ENCODE data around the gene GCKR. TPM values are rescaled to one million over a fixed set of nuclear protein-coding genes. Genes with fewer than 3 reads are reported as not detected.
"Not testable (repeated sequence)": the region's sequence is repeated elsewhere in the genome, so short reads cannot be mapped to it uniquely, and the experiment has no call there.

The GCKR gene
- total RNA-seq, 1 experiment from 2014 or later, result not detected

DNA sequence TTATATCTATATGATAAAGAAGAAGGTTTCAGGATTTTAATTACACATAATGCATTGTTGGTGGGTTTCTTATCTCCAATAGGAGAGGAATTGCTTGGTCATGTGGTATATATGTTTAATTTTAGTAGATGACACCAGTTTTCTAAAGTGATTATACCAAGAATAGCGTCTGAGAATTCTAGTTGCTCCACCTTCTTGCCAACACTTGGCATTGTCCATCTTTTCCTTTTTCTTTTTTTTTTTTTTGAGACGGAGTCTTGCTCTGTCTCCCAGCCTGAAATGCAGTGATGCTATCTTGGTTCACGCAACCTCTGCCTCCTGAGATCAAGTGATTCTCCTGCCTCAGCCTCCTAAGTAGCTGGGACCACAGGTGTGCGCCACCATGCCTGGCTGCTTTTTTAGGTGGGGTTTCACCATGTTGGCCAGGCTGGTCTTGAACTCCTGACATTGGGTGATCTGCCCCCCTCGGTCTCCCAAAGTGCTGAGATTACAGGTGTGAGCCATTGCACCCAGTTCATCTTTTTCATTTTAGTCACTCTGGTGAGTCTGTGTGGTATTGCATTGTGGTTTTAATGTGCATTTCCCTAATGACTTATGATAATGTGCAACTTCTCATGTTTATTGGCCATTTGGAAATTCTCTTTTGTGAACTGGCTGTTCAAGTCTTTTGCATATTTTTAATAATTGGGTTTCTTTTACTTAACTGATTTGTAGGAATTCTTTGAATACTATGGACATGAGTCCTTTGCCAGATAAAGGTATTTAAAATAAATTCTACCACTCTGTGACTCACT lies 48.9 kb downstream of the GCKR start:
- Mint-ChIP-seq H3K27me3 (ENCODE audit: insufficient read depth, unreplicated experiment) (no peaks in the 10 kb centered on the region), H3K4me1 (ENCODE audit: insufficient read depth, unreplicated experiment) (no peaks in the 10 kb centered on the region), H3K4me3 (ENCODE audit: unreplicated experiment) (no peak overlapping the region), H3K27ac (ENCODE audit: low read depth, unreplicated experiment) (no peak overlapping the region), H3K36me3 (ENCODE audit: insufficient read depth, unreplicated experiment) (no peaks in the 10 kb centered on the region), H3K9me3 (ENCODE audit: unreplicated experiment) (peaks cover 8% of the 10 kb centered on the region)
- TF ChIP-seq, protein P1, sequence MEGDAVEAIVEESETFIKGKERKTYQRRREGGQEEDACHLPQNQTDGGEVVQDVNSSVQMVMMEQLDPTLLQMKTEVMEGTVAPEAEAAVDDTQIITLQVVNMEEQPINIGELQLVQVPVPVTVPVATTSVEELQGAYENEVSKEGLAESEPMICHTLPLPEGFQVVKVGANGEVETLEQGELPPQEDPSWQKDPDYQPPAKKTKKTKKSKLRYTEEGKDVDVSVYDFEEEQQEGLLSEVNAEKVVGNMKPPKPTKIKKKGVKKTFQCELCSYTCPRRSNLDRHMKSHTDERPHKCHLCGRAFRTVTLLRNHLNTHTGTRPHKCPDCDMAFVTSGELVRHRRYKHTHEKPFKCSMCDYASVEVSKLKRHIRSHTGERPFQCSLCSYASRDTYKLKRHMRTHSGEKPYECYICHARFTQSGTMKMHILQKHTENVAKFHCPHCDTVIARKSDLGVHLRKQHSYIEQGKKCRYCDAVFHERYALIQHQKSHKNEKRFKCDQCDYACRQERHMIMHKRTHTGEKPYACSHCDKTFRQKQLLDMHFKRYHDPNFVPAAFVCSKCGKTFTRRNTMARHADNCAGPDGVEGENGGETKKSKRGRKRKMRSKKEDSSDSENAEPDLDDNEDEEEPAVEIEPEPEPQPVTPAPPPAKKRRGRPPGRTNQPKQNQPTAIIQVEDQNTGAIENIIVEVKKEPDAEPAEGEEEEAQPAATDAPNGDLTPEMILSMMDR (IDR thresholded peaks at IDR 0.05; ENCODE audit: unreplicated experiment), result no peak
- ChIA-PET CTCF (no interaction called here), POLR2A (no interaction called here)
- BruUV-seq (replicated peaks), result no TSS peak
- intact Hi-C loops (cut with micrococcal nuclease), result no loop called here
- no peak for DNase-seq (ENCODE audit: unreplicated experiment)

DNA sequence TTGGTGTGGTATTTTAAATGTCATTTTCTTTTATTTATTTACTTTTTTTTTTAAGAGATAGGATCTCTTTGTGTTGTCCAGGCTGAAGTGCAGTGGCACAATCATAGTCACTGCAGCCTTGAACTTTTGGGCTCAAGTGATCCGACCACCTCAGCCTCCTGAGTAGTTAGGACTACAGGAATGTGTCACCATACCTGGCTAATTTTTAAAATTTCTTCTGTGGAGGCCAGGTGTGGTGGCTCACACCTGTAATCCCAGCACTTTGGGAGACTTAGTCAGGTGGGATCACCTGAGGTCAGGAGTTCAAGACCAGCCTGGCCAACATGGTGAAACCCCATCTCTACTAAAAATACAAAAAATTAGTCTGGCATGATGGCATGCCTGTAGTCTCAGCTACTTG lies 52.7 kb downstream of the GCKR start:
- Mint-ChIP-seq H3K27ac (ENCODE audit: low read depth, unreplicated experiment) (no peak overlapping the region), H3K4me3 (ENCODE audit: unreplicated experiment) (no peak overlapping the region), H3K36me3 (ENCODE audit: insufficient read depth, unreplicated experiment) (no peaks in the 10 kb centered on the region), H3K4me1 (ENCODE audit: insufficient read depth, unreplicated experiment) (no peaks in the 10 kb centered on the region), H3K9me3 (ENCODE audit: unreplicated experiment) (peaks cover 8% of the 10 kb centered on the region), H3K27me3 (ENCODE audit: insufficient read depth, unreplicated experiment) (no peaks in the 10 kb centered on the region)
- CTCF ChIA-PET, result no interaction called here
- POLR2A ChIA-PET, result no interaction called here
- DNase-seq (ENCODE audit: unreplicated experiment), result no peak
- BruUV-seq (replicated peaks), result no TSS peak
- intact Hi-C loops (cut with micrococcal nuclease), result no loop called here
- TF ChIP-seq, protein P1 (IDR thresholded peaks at IDR 0.05; ENCODE audit: unreplicated experiment), result no peak

DNA sequence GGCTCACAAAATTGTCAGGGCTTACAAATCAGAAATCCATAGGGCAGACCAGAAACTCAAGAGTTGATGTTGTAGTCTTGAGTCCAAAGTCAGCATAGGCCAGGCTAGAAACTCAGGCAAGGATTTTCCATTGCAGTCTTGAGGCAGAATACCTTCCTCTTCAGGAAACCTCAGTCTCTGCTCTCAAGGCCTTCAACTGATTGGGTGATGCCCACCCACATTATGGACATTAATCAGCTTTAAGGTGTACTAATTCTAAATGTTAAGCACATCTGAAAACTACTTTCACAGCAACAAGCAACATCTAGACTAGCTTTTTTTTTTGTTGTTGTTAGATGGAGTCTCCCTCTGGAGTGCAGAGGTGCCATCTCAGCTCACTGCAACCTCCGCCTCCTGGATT lies 54.9 kb downstream of the GCKR start:
- BruUV-seq (replicated peaks), result no TSS peak
- Mint-ChIP-seq H3K27ac (ENCODE audit: low read depth, unreplicated experiment) (no peak overlapping the region), H3K9me3 (ENCODE audit: unreplicated experiment) (peaks cover 6% of the 10 kb centered on the region), H3K27me3 (ENCODE audit: insufficient read depth, unreplicated experiment) (no peaks in the 10 kb centered on the region), H3K4me3 (ENCODE audit: unreplicated experiment) (no peak overlapping the region), H3K36me3 (ENCODE audit: insufficient read depth, unreplicated experiment) (no peaks in the 10 kb centered on the region), H3K4me1 (ENCODE audit: insufficient read depth, unreplicated experiment) (no peaks in the 10 kb centered on the region)
- no peak for DNase-seq (ENCODE audit: unreplicated experiment)
- ChIA-PET CTCF (no interaction called here), POLR2A (interaction anchor here (0.6 to 0.7 kb wide), 3 partner anchors 14 to 57 kb away, joined by 3 to 4 read pairs (median 3); no protein-coding TSS in a partner anchor)
- intact Hi-C loops (cut with micrococcal nuclease), result no loop called here
- TF ChIP-seq, protein P1 (IDR thresholded peaks at IDR 0.05; ENCODE audit: unreplicated experiment), result no peak

DNA sequence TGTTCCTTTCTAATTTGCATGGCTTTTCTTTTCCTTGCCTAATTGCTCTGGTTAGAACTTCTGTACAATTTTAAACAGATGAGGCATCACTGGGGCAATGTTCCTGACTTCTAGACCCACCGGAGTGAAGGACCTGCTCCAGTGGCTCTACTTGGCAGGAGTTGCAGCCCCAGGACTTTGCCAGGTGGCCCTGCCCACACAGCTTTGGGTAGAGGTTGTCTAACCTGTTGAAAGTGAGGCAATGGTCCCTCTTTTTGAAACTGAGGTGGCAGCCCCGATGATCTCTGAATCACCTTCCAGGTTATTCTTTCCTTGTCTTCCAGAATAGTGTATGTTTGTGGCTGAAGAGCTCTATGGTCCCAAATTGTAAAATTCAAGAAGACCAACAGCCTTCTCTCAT lies 56.3 kb downstream of the GCKR start:
- Mint-ChIP-seq H3K36me3 (ENCODE audit: insufficient read depth, unreplicated experiment) (no peaks in the 10 kb centered on the region), H3K9me3 (ENCODE audit: unreplicated experiment) (no peaks in the 10 kb centered on the region), H3K27ac (ENCODE audit: low read depth, unreplicated experiment) (no peak overlapping the region), H3K4me3 (ENCODE audit: unreplicated experiment) (no peak overlapping the region), H3K4me1 (ENCODE audit: insufficient read depth, unreplicated experiment) (no peaks in the 10 kb centered on the region), H3K27me3 (ENCODE audit: insufficient read depth, unreplicated experiment) (no peaks in the 10 kb centered on the region)
- TF ChIP-seq, protein P1 (IDR thresholded peaks at IDR 0.05; ENCODE audit: unreplicated experiment), result no peak
- CTCF ChIA-PET, result no interaction called here
- BruUV-seq (replicated peaks), result no TSS peak
- intact Hi-C loops (cut with micrococcal nuclease), result no loop called here
- no peak for DNase-seq (ENCODE audit: unreplicated experiment)
- POLR2A ChIA-PET, result interaction anchor here (0.9 to 1.1 kb wide), 2 partner anchors 8 to 11 kb away, joined by 3 to 4 read pairs; no protein-coding TSS in a partner anchor

DNA sequence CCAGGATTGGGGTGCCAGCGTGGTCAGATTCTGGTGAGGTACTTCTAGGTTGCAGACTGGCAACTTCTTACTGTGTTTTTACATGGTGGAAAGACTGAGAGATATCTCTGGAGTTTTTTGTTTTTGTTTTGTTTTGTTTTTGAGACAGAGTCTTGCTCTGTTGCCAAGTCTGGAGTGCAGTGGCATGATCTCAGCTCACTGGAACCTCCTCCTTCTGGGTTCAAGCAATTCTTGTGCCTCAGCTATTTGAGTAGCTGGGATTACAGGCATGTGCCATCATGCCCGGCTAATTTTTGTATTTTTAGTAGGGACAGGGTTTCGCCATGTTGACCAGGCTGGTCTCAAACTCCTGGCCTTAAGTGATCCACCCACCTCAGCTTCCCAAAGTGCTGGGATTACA lies 57.8 kb downstream of the GCKR start:
- H3K9me3 Mint-ChIP-seq (ENCODE audit: unreplicated experiment); H3K4me1 Mint-ChIP-seq (ENCODE audit: insufficient read depth, unreplicated experiment); H3K36me3 Mint-ChIP-seq (ENCODE audit: insufficient read depth, unreplicated experiment); CTCF ChIA-PET; BruUV-seq (replicated peaks); H3K27ac Mint-ChIP-seq (ENCODE audit: low read depth, unreplicated experiment); H3K4me3 Mint-ChIP-seq (ENCODE audit: unreplicated experiment); H3K27me3 Mint-ChIP-seq (ENCODE audit: insufficient read depth, unreplicated experiment); intact Hi-C loops (cut with micrococcal nuclease); DNase-seq (ENCODE audit: unreplicated experiment): not testable (repeated sequence)
- POLR2A ChIA-PET, result interaction anchor here (0.7 kb wide), 1 partner anchor 28 kb away, joined by 6 read pairs; the partner anchor contains the start of gene ZNF512
